Fibroblast of lung (primary cell): ENCODE data around the gene SNPH.

Source experiments
- CTCF ChIP-seq, 2 donors: IDR thresholded peaks in 1 of 2; conservative IDR thresholded peaks in 1 of 2; 1 replicate in 1 of 2; 2 replicates in 1 of 2; pipeline ENCODE4 v1.5.1; 2011 to 2012; ENCODE audit warnings: low read length in 2 of 2, control low read depth in 1 of 2, inconsistent platforms in 1 of 2, low read depth in 1 of 2, mild to moderate bottlenecking in 1 of 2
- EZH2 ChIP-seq: IDR thresholded peaks from 2 replicates; pipeline ENCODE4 v1.5.1; 2012; ENCODE audit warnings: low read length, control low read depth, mild to moderate bottlenecking; ENCODE audit errors: missing control alignments

- TF ChIP-seq CTCF (conservative IDR thresholded peaks at IDR 0.05 in 1 of 2, IDR thresholded peaks at IDR 0.05 in 1 of 2; ENCODE audit: low read depth in 1 of 2, low read length in 2 of 2) (no peak), EZH2 (no peak)
These were observed at the start of gene SNPH for GRCh38 chr20:1266167-1266973.
